ENCODE measurements around the gene SGCD.

Gene SGCD

DNA sequence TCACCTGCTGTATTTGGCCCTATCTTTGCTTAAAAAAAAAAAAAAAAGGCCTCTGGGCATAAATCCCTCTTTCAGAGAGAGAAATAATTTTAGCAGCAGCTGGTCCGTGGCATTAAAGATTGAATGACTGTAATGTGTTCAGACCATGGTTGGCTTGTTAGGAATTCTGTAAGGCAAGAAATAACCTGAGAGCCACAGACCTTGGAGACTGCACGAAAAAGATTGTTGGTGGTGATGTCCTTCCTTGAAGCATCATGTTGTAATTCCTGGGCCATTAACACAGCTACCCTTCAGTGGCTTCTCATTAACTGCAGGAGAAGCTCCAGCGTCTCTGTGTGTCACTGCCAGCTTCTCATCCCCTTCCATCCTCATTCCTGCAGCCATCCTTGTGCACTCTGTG is 79.0 kb downstream of the SGCD start:
- no peak for DNase-seq

DNA sequence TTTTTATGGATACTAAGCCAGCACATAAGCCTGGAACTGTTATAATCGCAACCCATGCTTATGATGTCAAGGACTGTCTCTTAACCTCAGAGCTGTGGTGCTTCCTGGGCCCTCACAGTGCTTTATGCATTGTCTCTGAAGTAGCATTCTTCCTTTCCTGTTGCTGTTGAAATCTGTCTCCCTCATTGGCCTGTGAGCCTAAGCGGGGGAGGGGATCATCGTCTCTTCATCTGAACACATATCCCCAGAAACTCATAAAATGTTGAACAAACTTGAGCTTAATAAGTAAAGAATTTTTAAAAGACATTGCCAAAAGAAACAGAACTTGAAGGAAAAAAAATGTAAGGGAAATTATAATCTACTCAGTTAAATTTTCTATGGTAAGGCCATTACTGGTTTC is 80.3 kb downstream of the SGCD start:
- DNase-seq = no peak

DNA sequence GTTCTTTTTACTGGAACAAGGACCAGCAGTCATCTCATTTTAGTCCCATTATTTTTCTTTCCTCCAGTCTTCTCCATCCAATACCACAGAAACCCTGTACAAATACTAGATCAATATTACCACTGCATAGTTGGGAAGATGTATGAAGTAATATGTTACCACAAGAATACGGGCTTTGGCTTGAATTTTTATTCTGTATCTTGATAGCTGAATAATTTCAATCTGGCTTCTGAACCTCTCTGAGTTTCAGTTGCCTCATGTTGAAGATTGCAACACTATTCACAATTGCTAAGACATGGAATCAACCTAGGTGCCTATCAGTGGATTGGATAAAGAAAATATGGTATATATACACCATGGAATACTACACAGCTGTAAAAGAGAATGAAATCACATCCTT is 82.9 kb downstream of the SGCD start:
- no peak for DNase-seq

DNA sequence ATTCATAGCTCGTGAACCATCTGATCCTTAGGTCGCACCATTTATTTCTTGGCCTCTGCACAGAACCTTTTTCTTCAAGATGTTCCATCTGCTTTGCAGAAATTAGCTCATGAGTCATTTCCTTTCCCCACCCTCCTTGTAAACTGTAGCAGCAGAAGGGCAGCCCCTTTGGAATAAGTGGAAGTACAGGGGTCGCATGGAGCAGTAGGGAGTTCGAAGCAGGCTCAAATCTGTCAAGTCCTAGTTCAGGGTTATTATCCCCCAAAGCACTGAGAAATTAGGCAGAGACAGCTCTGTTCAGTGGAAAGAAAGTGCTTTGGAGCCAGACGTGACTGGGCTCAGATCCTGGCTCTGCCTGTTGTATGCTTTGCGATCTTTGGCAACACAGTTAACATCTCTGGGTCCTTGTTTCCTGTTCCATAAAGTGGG is 84.2 kb downstream of the SGCD start:
- no peak for DNase-seq

DNA sequence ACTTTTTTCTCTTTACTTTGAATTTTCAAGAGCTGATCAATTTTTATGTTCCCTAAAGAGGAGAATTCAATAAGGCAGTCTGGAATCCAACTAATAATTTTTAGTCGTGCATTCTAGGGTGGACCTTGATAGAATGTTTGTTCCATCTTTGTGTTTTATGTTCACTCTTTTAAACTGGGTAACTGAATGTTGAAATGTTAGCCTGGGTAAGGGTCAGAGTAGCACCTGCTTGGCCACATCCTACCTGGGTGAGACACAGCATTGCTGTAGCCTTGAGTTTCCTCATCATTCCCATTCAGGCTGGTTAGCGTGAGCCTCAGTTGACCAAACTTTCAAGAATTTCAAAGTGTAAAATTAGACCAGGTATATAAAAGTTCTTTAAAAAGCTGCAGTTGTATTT is 85.0 kb downstream of the SGCD start:
- no peak for DNase-seq

DNA sequence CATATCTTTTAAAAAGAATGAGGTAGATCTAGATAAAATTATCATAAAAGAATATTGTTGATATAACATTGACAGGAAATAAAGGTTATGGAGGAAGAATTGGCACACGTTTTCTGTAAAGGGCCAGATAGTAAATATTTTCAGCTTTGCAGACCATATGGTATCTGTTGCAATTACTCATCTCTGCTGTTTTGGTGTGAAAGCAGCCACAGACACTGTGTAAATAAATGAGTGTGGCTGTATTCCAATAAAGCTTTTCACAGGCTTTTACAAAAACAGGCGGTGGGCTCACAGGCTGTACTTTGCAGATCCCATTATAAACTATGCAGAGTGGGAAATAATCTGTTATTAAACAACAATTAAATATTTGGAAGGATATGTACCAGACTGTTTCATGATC is 87.4 kb downstream of the SGCD start:
- no peak for DNase-seq

DNA sequence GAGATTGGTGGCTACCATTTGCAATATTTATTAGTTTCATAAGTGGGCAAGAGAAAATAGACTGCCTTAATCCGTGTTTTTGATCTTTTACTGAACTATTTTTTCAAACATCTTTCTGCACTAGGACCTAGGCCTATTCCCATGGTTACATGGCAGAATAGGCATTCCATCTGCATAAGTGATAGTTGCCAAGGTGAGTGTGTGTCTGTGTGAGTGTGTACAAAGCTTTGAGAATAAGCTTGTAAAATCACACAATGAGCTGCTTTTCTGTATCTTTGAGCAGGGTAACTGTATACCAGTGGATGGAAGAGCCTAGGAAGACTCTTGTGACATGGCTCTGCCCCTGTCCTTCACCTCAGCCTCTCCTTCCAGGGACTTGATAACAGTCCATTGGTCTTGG is 92.7 kb downstream of the SGCD start:
- DNase-seq = no peak

DNA sequence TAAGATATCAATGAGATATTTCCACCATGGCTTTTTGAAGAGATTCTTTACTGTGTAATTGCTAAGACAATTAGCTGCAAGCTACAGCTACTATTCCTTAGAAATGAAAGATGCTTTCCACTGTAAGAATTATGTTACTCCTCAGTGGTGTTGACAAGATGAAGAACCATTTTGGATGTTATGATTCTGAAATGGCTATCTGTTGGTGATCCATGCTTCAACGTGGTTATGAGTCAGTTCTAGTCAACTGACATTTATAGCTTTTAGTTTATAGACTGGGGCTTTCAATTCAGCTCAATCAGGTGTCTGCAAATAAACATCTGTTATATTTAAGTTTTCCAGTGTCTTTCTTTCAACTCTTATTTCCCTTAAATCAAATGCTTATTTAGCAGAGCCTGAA is 93.7 kb downstream of the SGCD start:
- no peak for DNase-seq

DNA sequence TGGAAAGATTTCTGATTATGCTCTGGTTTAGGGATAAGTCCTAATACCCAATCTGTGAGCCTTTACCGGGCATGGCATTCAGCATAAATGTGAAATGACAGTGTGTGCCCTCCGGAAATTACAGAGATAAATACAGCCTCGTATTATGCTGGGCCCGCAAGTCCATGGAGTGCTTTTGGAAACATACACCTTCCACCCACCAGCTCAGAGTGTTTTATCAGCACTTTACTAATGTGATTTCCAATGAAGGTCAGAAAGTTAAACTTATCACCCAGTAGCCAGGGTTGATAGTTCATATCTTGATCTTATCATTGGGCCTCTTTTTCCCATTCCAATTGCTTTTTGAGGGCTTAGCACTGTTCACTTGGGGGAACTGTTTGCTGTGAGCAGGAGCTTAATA is 94.8 kb downstream of the SGCD start:
- no peak for DNase-seq

DNA sequence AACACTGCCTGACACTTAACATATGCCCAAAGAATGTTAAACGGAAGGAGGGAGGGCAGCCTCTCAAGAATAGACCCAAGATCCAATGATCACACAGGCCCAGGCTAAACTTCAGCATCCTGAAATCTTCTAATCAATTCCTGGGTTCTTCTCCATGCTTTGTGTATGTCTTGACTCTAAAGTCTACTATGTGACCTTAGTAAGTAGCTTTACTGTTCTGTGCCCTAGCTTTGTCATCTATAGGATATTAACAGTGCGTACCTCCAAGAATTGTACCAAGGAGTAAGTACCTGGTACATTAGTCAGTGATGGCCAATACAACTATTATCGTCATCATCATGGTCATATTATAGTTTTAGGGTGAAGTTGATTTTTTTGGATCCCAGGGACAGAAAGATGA is 96.6 kb downstream of the SGCD start:
- no peak for DNase-seq

DNA sequence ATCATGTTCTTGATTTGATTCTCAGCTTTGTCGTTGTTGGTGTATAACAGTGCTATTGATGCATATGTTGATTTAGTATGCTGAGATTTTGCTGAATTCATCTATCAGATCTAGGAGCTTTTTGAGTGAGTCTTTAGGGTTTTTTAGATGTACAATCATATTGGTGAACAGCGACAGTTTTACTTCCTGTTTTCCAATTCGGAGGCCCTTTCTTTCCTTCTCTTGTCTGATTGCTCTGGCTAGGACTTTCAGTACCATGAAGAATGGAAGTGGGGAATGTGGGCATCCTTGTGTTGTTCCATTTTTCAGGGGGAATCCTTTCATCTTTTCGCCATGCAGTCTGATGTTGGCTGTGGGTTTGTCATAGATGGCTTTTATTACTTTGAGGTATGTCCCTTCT is 100.4 kb downstream of the SGCD start:
- DNase-seq = no peak

DNA sequence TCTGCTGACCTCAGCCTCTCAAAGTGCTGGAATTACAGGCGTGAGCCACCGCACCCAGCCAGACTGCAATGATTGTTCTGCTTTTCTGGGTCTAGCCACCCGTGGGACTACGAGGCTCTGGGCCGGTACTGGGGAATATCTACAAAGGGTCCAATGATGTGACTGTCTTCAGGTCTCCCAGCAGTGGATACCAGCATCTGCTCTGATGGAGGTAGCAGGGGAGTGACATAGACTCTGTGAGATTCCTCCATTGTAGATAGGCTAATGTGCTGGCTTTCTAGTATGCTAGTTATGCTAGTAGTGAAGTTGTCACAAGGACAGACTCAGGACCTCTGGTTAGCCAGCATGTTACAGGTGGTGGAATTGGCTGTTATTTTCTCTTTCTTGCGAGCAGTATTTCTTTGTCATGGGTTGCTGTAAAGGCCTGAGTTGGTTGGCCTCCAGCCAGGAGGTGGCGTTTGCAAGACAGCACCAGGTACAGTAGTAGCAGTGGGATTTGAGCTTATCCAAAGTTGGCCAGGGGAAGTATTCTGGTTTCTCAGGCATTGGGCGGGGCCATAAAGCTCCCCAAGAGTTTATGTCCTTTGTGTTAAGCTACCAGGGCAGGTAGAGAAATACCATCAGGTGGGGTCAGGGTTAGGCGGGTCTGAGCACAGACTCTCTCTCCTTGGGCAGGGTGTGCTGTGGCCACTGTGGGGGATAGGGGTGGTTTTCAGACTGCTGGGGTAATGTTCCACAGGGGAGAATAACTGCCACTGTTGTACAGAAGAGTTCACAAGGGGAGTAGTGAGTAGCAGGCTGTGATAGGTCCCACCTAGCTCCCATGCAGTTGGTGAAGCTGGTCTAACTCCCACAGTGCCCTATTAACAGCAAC is 105.2 kb downstream of the SGCD start:
- DNase-seq = no peak

DNA sequence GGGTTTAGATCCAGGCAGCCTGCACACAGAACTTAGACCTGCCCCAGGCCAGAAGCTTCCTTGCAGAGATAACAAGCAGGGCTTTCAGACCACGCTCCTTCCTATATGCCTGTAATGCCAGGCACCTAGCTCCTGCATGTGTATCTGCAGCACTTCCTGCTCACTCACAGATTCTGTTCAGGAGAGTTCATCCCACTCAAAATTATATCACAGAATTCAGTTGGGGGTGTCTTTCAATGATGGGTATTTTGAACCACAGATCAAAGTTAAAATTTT is 105.8 kb downstream of the SGCD start:
- DNase-seq = no peak

DNA sequence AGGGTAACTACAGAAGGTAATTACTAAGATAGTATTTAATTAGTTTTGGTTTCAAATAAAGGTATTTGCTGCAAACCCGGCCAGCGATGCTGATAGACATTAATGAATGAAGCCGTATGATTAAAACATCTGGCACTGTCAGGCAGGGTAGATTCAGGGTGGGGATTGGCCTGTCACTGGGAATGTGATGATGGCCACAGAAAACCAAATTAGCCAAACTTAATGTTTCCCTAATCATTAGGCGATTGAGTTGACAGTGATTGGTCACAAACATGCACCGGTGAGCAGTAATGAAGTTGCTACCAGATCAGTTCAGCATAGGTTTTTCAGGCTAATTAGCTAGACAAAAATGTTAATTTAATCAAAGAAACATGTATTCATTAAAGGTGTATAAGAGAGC is 107.5 kb downstream of the SGCD start:
- no peak for DNase-seq

DNA sequence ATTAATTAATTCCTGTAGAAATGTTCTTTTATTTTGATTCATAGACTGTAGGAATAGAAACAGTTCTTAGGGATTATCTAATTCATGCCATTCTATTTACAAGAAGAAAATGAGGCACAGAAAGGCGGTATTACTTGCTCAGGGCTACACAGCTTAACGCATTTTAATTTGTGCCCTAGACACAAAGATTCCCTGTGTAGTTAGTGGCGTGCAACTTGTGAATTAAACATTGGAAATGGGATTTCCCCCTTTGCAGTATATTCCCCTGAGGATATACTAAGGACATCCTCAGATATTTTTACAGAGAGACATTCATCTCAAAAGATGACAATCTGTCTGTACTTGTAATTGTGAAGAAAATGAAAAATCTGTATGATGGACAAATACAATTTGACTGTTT is 108.1 kb downstream of the SGCD start:
- DNase-seq = no peak

DNA sequence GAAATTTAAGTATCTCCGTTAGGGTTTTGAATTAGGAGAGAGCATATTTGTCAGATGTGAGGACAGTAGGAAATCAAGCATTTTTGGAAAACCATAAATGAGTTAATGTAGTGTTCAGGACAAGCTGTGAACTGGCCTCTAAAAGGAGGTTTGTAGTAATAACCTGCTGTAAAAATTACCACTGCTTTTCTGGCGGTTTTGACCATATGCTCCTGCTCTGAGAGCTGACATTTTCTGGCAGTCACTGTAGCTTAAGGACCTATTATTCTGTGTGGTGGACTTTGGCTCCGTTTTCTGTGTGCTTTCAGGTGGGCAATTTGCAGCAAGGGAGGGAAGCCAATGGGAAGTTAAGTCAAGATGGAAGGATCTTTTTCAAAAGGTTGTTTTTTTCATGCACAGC is 111.1 kb downstream of the SGCD start:
- DNase-seq = no peak

DNA sequence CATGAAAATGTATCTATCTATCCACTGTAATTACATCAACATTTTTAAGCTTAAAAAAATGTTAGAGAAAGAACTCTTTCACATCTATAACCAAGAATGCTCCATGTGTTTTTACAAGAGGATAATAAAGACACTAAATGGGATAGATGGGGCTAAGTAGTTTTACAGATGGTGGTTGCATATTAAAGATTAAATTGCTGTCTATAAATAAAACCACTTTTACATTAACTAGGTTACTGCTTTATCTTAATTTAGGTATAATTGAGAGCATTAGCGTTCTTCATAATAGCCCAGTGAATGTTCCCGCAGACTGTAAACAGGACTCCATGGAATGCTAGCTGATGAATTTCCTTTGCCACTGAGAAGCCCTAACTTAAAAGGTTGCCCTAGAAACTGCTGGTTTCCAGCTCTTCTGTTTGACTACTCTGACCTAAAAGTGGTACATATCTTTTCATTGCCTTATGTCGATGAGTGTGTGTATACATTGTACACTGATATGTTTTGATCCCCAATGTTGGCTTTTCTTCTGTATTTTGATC is 117.9 kb downstream of the SGCD start:
- no peak for DNase-seq

DNA sequence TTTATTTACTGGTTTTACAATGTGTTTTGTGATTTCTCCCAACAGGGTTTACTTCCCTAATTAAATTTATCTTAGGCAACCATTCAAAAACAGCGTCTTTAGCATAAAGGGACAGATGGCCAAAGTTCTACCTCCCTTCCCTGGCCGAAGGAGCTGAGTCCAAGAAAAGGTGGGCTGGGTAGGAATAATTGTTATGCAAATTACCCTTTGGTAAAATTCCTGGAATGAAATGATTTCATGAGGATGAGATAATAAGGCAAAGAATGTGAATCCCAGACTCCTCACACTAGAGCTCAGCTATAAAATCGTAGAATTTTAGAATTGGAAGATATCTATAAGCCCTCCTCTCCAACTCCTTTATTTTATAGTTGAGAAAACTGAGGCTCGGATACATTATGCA is 119.6 kb downstream of the SGCD start:
- no peak for DNase-seq

DNA sequence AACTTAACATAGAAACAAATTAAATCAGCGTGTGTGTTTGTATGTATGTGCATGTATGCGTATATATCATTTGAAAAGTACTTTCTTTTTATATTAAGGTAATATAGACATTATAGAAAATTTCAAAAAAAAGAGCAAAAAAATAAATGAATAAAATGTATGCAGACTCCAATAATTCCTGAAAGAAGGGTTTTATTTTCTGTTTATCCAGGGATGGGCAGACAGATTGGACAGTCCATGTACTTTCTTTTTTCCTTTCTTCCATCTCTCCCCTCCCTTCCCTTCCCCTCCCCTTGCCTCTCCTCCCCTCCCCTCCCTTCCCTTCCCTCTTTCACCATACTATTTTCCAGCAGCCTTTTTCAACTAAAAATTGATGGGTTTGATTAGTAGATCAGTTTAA is 123.8 kb downstream of the SGCD start:
- DNase-seq = no peak

DNA sequence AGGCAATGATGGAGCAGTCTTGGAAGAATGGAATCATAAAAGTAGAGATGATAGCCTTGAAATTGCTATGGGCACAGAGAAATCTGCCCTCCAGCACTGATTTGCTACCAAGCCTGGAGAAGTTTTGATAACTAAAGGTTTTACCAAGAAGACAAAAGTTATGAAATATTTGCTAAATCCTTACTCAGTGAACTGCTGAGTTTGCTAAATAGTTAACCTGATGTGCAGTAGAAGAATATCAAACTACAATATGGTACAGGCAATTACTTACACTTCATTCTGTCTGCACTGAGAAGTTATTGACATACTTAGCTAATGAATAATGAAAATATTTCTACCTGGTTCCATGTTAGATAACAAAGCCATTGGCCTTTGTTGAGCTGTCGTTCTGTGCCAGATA is 124.5 kb downstream of the SGCD start:
- DNase-seq = no peak

DNA sequence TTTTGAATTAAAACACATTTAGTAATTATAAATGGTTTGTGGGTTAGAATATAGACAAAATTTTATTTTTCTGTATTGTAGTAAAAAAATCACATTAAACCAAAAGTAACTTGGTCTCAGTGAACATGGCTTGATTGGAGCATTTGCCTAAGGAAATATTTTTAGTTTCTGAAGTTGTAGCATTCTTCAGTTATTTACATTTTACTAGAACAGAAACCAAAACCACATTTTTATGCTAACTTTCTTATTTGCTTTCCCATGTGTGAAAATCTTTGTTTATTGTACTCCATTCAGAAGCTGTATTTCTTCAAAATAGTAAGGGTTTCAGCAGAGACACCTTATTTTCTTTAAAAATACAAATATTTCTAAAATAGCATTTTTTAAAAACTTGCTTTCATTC is 129.9 kb downstream of the SGCD start:
- DNase-seq = no peak

DNA sequence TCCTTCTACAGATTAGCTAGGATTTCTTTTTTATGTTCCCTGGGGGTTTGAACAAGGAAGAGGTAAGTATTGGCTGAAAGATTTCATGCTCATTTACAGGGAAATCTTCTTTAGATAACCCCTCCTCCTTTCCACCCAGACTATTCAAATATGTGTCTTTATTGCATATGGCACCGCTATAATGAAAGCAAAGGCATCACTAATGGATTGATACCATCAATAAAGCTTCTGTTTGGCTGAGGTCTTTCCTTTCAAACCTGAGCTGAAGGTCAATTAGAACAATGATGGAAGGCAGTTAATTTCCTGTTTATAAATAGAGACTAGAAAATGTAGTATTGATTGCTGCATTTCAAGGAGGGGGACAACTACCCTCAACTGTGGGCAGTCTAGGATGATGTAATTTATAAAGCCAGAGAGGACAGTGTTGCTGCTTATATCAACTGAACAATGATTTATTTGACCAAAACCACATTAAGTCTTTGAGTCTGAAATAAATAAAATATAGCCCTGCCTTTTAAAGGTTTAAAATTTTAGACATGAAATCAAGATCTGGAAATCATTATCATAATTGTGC is 132.9 kb downstream of the SGCD start:
- no peak for DNase-seq

DNA sequence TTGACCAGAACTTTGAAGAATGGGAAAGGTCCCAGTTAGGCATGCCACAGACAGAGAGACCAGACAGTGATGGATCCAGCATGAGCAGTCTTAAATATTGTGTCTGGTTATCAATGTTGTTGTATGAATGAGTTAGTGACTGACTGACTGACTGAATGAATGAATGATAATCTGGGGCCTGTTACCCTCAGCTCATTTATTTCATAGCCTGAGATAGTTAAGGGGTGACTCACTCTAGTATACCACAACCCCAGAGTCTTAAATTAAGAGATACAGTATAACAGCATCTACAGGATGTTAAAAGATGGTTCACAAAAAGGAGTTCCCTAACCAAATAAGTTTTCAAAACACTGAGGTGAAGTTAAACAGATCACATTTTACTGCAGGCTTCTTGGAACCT is 133.5 kb downstream of the SGCD start:
- no peak for DNase-seq

DNA sequence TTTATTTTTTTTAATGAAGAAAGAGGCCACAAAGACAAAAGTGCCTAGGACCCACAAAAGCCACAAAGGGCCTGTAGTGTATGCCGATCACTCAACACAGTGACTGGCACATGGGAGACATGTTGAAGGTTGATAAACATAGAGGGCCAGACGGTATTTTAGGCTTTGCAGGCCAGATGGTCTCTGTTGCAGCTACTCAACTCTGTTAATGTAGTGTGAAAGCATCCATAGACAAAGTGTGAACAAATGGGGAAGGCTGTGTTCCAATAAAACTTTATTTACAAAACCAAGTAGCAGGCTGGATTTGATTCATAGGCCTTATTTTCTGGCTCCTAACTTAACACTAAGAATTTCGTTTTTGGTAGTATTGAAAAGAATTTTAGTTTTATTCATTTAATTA is 139.9 kb downstream of the SGCD start:
- DNase-seq = no peak

DNA sequence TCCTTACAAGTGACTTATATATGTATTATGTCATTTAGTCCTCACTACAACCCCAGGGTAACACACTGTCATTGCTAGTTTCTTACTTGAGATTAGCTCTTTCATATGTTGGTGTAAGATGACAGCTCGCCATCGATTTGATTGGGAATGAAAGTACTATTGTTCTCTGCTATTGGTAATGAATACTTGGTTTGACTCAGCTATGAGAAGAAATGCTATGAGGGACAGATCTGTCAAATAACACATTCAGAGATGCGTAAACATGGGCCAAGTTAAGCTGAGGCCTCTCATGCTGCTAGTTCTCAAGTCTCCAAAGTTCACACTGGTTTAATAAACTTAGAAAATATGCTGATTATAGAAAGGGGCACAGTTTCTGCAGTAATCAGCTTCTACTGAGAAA is 142.7 kb downstream of the SGCD start:
- DNase-seq = no peak

All from Kasumi-1 (cell line).